ENCODE data around the gene C2orf76.

Gene C2orf76

DNA sequence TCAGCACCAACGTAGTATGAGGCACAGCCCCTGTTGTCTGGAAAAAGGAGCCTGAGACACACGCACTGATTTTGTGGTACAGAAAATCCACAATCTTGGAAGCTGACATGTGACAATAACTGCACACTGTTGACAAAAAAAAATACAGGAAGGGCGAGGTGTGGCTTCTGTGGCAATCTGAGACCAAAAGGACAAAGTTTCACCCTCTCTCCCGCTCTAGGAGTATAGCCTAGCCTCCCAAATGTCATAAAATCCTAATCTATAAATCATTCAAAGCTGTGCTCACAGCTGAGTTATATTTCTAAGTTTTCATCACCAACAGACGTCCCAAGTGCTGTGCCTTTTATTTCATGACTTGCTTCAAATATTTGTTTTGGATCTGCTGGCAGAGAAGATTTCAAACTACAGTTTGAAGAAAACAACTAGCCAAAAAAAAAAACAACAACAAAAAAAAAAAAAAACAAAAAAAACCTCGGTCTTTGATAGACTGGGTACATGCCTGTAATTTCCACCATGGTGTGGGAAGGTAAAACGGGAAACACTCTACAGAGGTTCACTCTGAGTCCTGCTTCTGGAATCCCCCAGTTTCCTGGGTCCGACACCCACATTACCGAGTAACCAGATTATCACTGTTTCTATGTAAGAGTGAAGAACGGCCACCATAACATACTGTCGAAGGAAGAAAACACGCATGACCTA, 61.0 kb downstream of the C2orf76 start:
- H3K9ac ChIP-seq (ENCODE audit: low read depth in 1 of 2, low read length in 2 of 2), result no peak overlapping the region
- no peak overlapping the region for H3K4me3 ChIP-seq (ENCODE audit: low read length in 2 of 2)
- peak overlapping the region in 1 of 2 donors; percentile 19 for H3K27ac ChIP-seq (ENCODE audit: low read depth in 2 of 2, low read length in 2 of 2)

DNA sequence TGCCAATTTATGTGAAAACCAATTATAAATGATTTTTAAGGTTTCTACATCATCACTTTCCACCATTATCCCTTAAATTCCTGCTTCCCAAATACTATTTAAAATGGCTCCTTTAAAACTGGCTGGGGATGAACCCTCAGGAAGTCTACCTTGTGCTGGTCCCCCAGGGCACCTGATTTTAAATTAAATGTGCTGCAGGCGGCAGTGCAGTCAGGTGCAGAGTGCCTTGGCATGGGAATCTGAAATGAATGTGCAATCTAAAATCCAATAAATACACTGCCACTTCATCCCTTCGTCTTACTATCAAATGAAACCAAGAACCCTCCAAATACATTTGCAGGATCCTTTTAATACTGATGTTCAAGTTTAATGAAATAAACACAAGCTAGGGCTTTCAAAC, 61.8 kb downstream of the C2orf76 start:
- Histone ChIP-seq H3K27me3 (ENCODE audit: control insufficient read depth in 2 of 2, insufficient read depth in 2 of 2, low read length in 2 of 2) (no peaks in the 10 kb centered on the region), H3K4me1 (ENCODE audit: control insufficient read depth in 2 of 2, insufficient read depth in 2 of 2, low read length in 2 of 2) (peaks cover 7 to 13% of the 10 kb centered on the region in 2 donors), H3K36me3 (ENCODE audit: control insufficient read depth in 2 of 2, insufficient read depth in 2 of 2, low read length in 2 of 2) (no peaks in the 10 kb centered on the region), H3K4me3 (ENCODE audit: low read length in 2 of 2) (no peak overlapping the region), H3K9me3 (ENCODE audit: control insufficient read depth in 2 of 2, low read length in 2 of 2) (no peaks in the 10 kb centered on the region), H3K9ac (ENCODE audit: low read depth in 1 of 2, low read length in 2 of 2) (no peak overlapping the region), H3K27ac (ENCODE audit: low read depth in 2 of 2, low read length in 2 of 2) (no peak overlapping the region)

More for the DNA sequence above, 61.0 kb downstream of the C2orf76 start:
- H3K27me3 ChIP-seq (ENCODE audit: control insufficient read depth in 2 of 2, insufficient read depth in 2 of 2, low read length in 2 of 2), result no peaks in the 10 kb centered on the region
- peaks cover 7 to 13% of the 10 kb centered on the region in 2 donors for H3K4me1 ChIP-seq (ENCODE audit: control insufficient read depth in 2 of 2, insufficient read depth in 2 of 2, low read length in 2 of 2)
- no peaks in the 10 kb centered on the region for H3K9me3 ChIP-seq (ENCODE audit: control insufficient read depth in 2 of 2, low read length in 2 of 2)
- H3K36me3 ChIP-seq (ENCODE audit: control insufficient read depth in 2 of 2, insufficient read depth in 2 of 2, low read length in 2 of 2), result no peaks in the 10 kb centered on the region

DNA sequence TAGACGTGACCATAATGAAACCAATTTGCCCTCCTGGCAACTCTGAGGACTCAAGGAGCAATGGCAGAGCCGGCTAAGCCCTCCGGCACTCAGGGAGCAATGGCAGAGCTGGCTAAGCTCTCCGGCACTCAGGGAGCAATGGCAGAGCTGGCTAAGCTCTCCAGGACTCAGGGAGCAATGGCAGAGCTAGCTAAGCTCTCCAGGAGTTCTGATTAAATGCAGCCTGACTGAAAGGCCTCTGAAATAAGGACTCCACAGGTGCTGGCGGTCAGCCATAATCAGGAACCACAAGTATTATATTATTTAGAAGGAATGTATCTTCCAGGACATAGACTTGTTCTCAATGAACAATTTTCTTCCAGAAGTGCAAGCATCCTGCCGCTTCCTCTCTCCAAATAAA, 65.2 kb downstream of the C2orf76 start:
- Histone ChIP-seq H3K27me3 (ENCODE audit: control insufficient read depth in 2 of 2, insufficient read depth in 2 of 2, low read length in 2 of 2) (no peaks in the 10 kb centered on the region), H3K9ac (ENCODE audit: low read depth in 1 of 2, low read length in 2 of 2) (no peak overlapping the region)

DNA sequence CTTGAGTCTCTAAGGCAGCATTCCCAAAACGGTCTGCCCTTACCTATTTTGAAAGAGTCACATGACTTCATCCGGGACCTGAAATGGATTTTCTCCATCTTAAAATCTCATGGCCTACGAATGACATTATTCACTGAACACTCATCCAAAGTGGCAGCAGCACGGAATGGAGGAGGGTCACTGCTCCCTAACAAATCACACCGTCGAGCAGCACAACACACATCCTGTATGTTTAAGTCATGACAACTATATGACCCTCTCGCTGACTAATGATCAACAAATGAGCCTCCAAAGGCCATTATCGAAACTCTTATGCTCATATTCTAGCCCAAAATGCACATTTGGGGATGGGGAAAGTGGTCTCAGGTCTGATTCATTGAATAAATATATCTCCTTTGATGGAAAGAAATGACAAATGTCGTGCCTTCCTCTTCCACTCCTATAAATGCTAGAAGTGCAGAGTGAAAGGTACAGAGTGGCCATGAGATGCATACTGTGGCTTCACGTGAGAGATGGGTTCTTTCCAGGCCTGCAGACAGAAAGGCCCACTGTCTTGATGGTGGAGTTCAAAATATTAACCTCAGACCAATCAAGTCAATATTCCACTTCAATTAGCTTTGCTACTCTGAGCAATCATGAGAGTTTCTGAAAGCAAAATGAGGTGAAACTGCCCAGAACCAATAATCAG, 70.8 kb downstream of the C2orf76 start:
- no peak overlapping the region for H3K4me3 ChIP-seq (ENCODE audit: low read length in 2 of 2)
- no peaks in the 10 kb centered on the region for H3K36me3 ChIP-seq (ENCODE audit: control insufficient read depth in 2 of 2, insufficient read depth in 2 of 2, low read length in 2 of 2)
- H3K27ac ChIP-seq (ENCODE audit: low read depth in 2 of 2, low read length in 2 of 2), result no peak overlapping the region
- no peaks in the 10 kb centered on the region for H3K4me1 ChIP-seq (ENCODE audit: control insufficient read depth in 2 of 2, insufficient read depth in 2 of 2, low read length in 2 of 2)
- H3K9ac ChIP-seq (ENCODE audit: low read depth in 1 of 2, low read length in 2 of 2), result no peak overlapping the region
- H3K9me3 ChIP-seq (ENCODE audit: control insufficient read depth in 2 of 2, low read length in 2 of 2), result no peaks in the 10 kb centered on the region
- H3K27me3 ChIP-seq (ENCODE audit: control insufficient read depth in 2 of 2, insufficient read depth in 2 of 2, low read length in 2 of 2), result no peaks in the 10 kb centered on the region

More for the DNA sequence above, 65.2 kb downstream of the C2orf76 start:
- Histone ChIP-seq H3K4me3 (ENCODE audit: low read length in 2 of 2) (no peak overlapping the region), H3K4me1 (ENCODE audit: control insufficient read depth in 2 of 2, insufficient read depth in 2 of 2, low read length in 2 of 2) (peaks cover 7 to 13% of the 10 kb centered on the region in 2 donors), H3K27ac (ENCODE audit: low read depth in 2 of 2, low read length in 2 of 2) (no peak overlapping the region), H3K9me3 (ENCODE audit: control insufficient read depth in 2 of 2, low read length in 2 of 2) (no peaks in the 10 kb centered on the region), H3K36me3 (ENCODE audit: control insufficient read depth in 2 of 2, insufficient read depth in 2 of 2, low read length in 2 of 2) (no peaks in the 10 kb centered on the region)

DNA sequence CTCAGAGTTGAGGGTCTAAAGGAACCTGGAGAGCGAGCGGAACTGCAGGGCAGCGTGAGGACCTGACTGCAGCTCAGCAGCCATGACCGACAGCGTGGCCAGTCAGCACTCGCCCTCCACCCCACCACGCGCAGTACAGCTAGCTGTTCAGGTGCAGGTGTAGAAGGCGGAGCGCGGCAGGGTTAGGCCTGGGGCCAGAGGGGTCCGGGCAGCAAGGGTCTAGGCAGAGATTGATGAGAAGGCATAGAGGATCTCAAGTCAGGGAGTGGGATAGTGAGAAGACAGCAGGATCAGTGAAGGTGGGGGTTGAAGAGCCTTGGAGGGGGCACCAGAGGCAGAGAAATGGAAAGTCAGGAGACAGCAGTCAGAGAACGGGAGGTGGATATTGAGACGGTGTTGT, 72.0 kb downstream of the C2orf76 start:
- Histone ChIP-seq H3K27me3 (ENCODE audit: control insufficient read depth in 2 of 2, insufficient read depth in 2 of 2, low read length in 2 of 2) (no peaks in the 10 kb centered on the region), H3K4me1 (ENCODE audit: control insufficient read depth in 2 of 2, insufficient read depth in 2 of 2, low read length in 2 of 2) (no peaks in the 10 kb centered on the region), H3K9ac (ENCODE audit: low read depth in 1 of 2, low read length in 2 of 2) (no peak overlapping the region), H3K27ac (ENCODE audit: low read depth in 2 of 2, low read length in 2 of 2) (no peak overlapping the region), H3K9me3 (ENCODE audit: control insufficient read depth in 2 of 2, low read length in 2 of 2) (no peaks in the 10 kb centered on the region), H3K4me3 (ENCODE audit: low read length in 2 of 2) (no peak overlapping the region), H3K36me3 (ENCODE audit: control insufficient read depth in 2 of 2, insufficient read depth in 2 of 2, low read length in 2 of 2) (no peaks in the 10 kb centered on the region)

DNA sequence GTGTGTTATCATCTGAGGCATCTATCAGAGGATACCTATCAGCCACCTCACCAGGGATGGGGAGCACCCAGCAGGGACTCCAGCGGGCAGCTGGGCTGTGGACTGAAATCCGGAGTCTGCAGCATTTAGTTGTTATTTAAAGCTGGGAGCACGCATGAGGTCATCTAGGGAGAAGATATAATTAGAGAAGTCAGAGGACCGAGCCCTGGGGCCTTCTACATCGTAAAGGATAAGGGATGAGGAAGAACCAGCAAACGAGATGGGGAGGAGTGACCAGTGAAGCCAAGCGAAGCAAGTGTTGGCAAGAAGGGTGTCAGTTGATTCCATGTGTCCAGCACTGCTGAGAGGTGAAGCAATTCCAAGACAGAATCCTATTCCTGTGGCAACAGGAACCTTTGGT, 72.7 kb downstream of the C2orf76 start:
- no peak overlapping the region for H3K9ac ChIP-seq (ENCODE audit: low read depth in 1 of 2, low read length in 2 of 2)
- no peak overlapping the region for H3K27ac ChIP-seq (ENCODE audit: low read depth in 2 of 2, low read length in 2 of 2)
- no peaks in the 10 kb centered on the region for H3K36me3 ChIP-seq (ENCODE audit: control insufficient read depth in 2 of 2, insufficient read depth in 2 of 2, low read length in 2 of 2)
- no peaks in the 10 kb centered on the region for H3K9me3 ChIP-seq (ENCODE audit: control insufficient read depth in 2 of 2, low read length in 2 of 2)
- no peak overlapping the region for H3K4me3 ChIP-seq (ENCODE audit: low read length in 2 of 2)
- H3K4me1 ChIP-seq (ENCODE audit: control insufficient read depth in 2 of 2, insufficient read depth in 2 of 2, low read length in 2 of 2), result no peaks in the 10 kb centered on the region
- no peaks in the 10 kb centered on the region for H3K27me3 ChIP-seq (ENCODE audit: control insufficient read depth in 2 of 2, insufficient read depth in 2 of 2, low read length in 2 of 2)

DNA sequence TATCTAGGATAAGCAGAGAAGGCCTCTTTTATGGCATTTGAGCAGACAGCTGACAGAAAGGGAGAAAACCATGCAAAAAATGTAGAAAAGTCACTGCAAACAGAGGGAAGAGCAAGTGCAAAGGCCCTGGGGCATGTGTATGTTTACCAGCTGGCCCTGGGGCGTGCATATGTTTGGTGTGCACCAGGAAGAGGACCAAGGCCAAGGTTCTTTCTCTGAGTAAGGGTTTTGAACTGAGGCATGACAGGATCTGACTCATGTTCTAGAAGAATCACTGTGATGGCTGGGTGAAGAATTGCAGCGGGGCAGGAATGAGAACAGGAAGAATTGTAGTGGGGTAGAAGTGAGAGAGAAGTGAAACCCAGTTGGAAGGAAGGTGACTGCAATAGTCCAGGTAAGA, 73.4 kb downstream of the C2orf76 start:
- Histone ChIP-seq H3K27me3 (ENCODE audit: control insufficient read depth in 2 of 2, insufficient read depth in 2 of 2, low read length in 2 of 2) (no peaks in the 10 kb centered on the region), H3K36me3 (ENCODE audit: control insufficient read depth in 2 of 2, insufficient read depth in 2 of 2, low read length in 2 of 2) (no peaks in the 10 kb centered on the region), H3K4me1 (ENCODE audit: control insufficient read depth in 2 of 2, insufficient read depth in 2 of 2, low read length in 2 of 2) (no peaks in the 10 kb centered on the region), H3K9me3 (ENCODE audit: control insufficient read depth in 2 of 2, low read length in 2 of 2) (no peaks in the 10 kb centered on the region), H3K4me3 (ENCODE audit: low read length in 2 of 2) (no peak overlapping the region), H3K27ac (ENCODE audit: low read depth in 2 of 2, low read length in 2 of 2) (no peak overlapping the region), H3K9ac (ENCODE audit: low read depth in 1 of 2, low read length in 2 of 2) (no peak overlapping the region)

DNA sequence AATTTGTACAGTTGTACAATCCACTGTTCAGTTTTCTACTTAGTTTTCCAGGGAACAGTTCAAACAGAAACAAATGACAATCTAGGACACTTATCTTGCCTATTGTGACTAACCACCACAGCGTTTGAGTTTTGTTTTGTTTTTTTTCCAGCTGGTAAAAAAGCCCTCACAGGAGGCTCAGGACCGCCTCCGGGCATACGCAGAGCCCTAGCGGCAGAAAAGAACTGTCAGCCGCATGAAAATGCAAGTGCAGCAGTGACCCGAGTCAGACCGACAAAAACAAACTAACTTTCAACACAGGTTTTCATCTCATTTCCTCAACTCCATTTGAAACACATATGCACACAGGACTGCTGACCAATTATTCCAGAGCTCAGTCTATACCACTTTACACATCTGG, 74.4 kb downstream of the C2orf76 start:
- Histone ChIP-seq H3K36me3 (ENCODE audit: control insufficient read depth in 2 of 2, insufficient read depth in 2 of 2, low read length in 2 of 2) (no peaks in the 10 kb centered on the region), H3K27ac (ENCODE audit: low read depth in 2 of 2, low read length in 2 of 2) (no peak overlapping the region), H3K4me3 (ENCODE audit: low read length in 2 of 2) (no peak overlapping the region), H3K27me3 (ENCODE audit: control insufficient read depth in 2 of 2, insufficient read depth in 2 of 2, low read length in 2 of 2) (no peaks in the 10 kb centered on the region), H3K4me1 (ENCODE audit: control insufficient read depth in 2 of 2, insufficient read depth in 2 of 2, low read length in 2 of 2) (no peaks in the 10 kb centered on the region), H3K9me3 (ENCODE audit: control insufficient read depth in 2 of 2, low read length in 2 of 2) (no peaks in the 10 kb centered on the region), H3K9ac (ENCODE audit: low read depth in 1 of 2, low read length in 2 of 2) (no peak overlapping the region)

DNA sequence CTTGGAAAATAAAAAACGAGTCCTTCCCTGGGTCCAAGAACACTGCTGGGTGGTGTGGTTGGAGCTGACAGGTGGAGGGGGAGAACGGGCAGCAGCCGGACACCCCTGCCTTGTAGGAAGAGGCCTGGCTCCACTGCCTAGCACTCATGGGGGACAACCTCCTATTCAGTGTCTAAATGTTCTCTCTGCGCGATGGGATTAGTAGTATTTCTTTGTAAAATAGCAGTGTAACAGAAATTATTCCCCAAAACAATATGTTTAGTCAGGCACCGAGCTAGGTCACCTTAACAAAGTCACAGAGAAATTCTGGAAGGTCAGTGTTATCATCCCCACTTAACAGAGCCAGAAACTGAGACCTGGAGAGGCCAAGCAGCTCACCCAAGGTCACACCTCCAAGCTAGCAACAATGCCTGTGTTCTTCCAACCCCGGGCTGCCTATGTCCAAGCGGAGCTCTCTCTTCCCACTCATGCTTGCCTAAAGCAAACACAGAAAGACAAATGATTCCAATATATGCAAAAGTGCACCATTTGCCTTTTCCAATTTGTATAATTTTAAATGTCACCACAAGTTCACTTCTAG, 75.0 kb downstream of the C2orf76 start:
- Histone ChIP-seq H3K27ac (ENCODE audit: low read depth in 2 of 2, low read length in 2 of 2) (no peak overlapping the region), H3K27me3 (ENCODE audit: control insufficient read depth in 2 of 2, insufficient read depth in 2 of 2, low read length in 2 of 2) (no peaks in the 10 kb centered on the region), H3K4me3 (ENCODE audit: low read length in 2 of 2) (no peak overlapping the region), H3K4me1 (ENCODE audit: control insufficient read depth in 2 of 2, insufficient read depth in 2 of 2, low read length in 2 of 2) (no peaks in the 10 kb centered on the region), H3K9ac (ENCODE audit: low read depth in 1 of 2, low read length in 2 of 2) (no peak overlapping the region), H3K36me3 (ENCODE audit: control insufficient read depth in 2 of 2, insufficient read depth in 2 of 2, low read length in 2 of 2) (no peaks in the 10 kb centered on the region), H3K9me3 (ENCODE audit: control insufficient read depth in 2 of 2, low read length in 2 of 2) (no peaks in the 10 kb centered on the region)

DNA sequence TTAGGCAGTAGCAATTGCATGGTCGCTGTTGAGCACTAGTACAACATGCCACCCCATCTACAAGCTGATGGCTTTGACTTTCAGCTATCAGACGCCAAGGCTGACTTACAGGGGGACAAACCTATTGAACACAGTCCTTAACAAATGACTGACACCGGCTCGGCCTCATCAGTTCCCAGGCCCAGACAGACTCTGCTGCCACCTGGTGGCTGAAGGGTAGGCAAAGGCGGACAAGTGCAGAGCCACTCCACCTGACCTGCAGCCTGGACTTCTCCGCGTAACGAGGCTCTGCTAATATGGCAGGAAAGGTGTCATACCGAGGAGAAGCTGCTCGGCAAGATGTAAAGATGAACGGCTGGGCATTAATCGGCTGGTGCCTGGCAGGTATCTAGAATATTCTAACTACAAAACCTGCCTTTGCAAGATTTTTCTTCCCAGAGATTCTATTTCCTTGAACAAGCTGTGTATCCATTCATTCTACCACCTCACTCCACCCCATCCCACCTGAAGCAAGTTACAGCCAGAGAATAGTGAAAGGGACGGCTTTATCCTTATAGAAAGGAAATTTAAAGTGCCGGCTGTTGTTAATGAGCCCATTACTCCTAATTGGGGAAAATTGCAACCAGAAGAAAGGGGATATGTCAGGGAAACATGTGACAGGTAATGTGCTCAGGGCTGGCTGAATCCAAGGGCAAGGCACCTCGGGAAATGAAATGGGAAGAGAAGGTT, 75.6 kb downstream of the C2orf76 start:
- Histone ChIP-seq H3K27ac (ENCODE audit: low read depth in 2 of 2, low read length in 2 of 2) (no peak overlapping the region), H3K36me3 (ENCODE audit: control insufficient read depth in 2 of 2, insufficient read depth in 2 of 2, low read length in 2 of 2) (no peaks in the 10 kb centered on the region), H3K9ac (ENCODE audit: low read depth in 1 of 2, low read length in 2 of 2) (no peak overlapping the region), H3K4me3 (ENCODE audit: low read length in 2 of 2) (no peak overlapping the region), H3K9me3 (ENCODE audit: control insufficient read depth in 2 of 2, low read length in 2 of 2) (no peaks in the 10 kb centered on the region), H3K4me1 (ENCODE audit: control insufficient read depth in 2 of 2, insufficient read depth in 2 of 2, low read length in 2 of 2) (no peaks in the 10 kb centered on the region), H3K27me3 (ENCODE audit: control insufficient read depth in 2 of 2, insufficient read depth in 2 of 2, low read length in 2 of 2) (no peaks in the 10 kb centered on the region)

All from mucosa of rectum (tissue), 2 donors.